Measurements from ENCODE around the gene ZNF532. TPM values are rescaled to one million over a fixed set of nuclear protein-coding genes. Genes with fewer than 3 reads are reported as not detected.

ZNF532 gene
- total RNA-seq, 4 donors from 2014 or later: 98.7 to 125 (median 113) TPM

- no peaks in the 10 kb centered on the region for H3K9me3 ChIP-seq
- H3K4me1 ChIP-seq: peaks cover 0 to 24% (median 2%) of the 10 kb centered on the region in 4 donors
- H3K27me3 ChIP-seq: no peaks in the 10 kb centered on the region
- no peak overlapping the region for H3K4me3 ChIP-seq
- peak in 1 of 2 donors; percentile 54 for DNase-seq (ENCODE audit: low spot score in 2 of 2)
- 75 to 94% methylated on average over 4 of the region's 4 CpGs for WGBS, 2 donors
- H3K27ac ChIP-seq: no peak overlapping the region
- no peak for TF ChIP-seq POLR2A (IDR thresholded peaks at IDR 0.05)
- TF ChIP-seq, protein P1, sequence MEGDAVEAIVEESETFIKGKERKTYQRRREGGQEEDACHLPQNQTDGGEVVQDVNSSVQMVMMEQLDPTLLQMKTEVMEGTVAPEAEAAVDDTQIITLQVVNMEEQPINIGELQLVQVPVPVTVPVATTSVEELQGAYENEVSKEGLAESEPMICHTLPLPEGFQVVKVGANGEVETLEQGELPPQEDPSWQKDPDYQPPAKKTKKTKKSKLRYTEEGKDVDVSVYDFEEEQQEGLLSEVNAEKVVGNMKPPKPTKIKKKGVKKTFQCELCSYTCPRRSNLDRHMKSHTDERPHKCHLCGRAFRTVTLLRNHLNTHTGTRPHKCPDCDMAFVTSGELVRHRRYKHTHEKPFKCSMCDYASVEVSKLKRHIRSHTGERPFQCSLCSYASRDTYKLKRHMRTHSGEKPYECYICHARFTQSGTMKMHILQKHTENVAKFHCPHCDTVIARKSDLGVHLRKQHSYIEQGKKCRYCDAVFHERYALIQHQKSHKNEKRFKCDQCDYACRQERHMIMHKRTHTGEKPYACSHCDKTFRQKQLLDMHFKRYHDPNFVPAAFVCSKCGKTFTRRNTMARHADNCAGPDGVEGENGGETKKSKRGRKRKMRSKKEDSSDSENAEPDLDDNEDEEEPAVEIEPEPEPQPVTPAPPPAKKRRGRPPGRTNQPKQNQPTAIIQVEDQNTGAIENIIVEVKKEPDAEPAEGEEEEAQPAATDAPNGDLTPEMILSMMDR (IDR thresholded peaks at IDR 0.05): no peak
- TF ChIP-seq EP300 (IDR thresholded peaks at IDR 0.05): no peak
- H3K36me3 ChIP-seq: peaks cover 0 to 43% (median 0%) of the 10 kb centered on the region in 3 donors
Measured at GRCh38 chr18:58955738-58956137, 91.1 kb downstream of the ZNF532 start.

- 85 to 90% methylated on average over 3 of the region's 3 CpGs for WGBS, 2 donors
- H3K4me1 ChIP-seq: peaks cover 0 to 9% (median 2%) of the 10 kb centered on the region in 4 donors
- TF ChIP-seq, protein P1 (IDR thresholded peaks at IDR 0.05): no peak
- TF ChIP-seq POLR2A (IDR thresholded peaks at IDR 0.05): no peak
- no peak for DNase-seq (ENCODE audit: low spot score in 2 of 2)
- H3K27me3 ChIP-seq: no peaks in the 10 kb centered on the region
- H3K36me3 ChIP-seq: peaks cover 0 to 64% (median 0%) of the 10 kb centered on the region in 3 donors
- H3K9me3 ChIP-seq: no peaks in the 10 kb centered on the region
- H3K4me3 ChIP-seq: no peak overlapping the region
- no peak overlapping the region for H3K27ac ChIP-seq
Measured at GRCh38 chr18:58958628-58959027, 94.0 kb downstream of the ZNF532 start.

GRCh38 chr18:58960508-58960907 lies 95.8 kb downstream of the ZNF532 start:
- H3K27ac ChIP-seq: no peak overlapping the region
- TF ChIP-seq, protein P1 (IDR thresholded peaks at IDR 0.05): no peak
- TF ChIP-seq EP300 (IDR thresholded peaks at IDR 0.05) (no peak), POLR2A (IDR thresholded peaks at IDR 0.05) (no peak)
- peaks cover 0 to 53% (median 0%) of the 10 kb centered on the region in 3 donors for H3K36me3 ChIP-seq
- no peak for DNase-seq (ENCODE audit: low spot score in 2 of 2)
- no peak overlapping the region for H3K4me3 ChIP-seq
- H3K27me3 ChIP-seq: no peaks in the 10 kb centered on the region
- H3K9me3 ChIP-seq: no peaks in the 10 kb centered on the region
- peaks cover 0 to 16% (median 8%) of the 10 kb centered on the region in 4 donors for H3K4me1 ChIP-seq
- 96% methylated on average over 1 of the region's 1 CpG for WGBS, 2 donors

GRCh38 chr18:58960946-58961722 lies 96.5 kb downstream of the ZNF532 start:
- peaks cover 0 to 49% (median 0%) of the 10 kb centered on the region in 3 donors for H3K36me3 ChIP-seq
- no peaks in the 10 kb centered on the region for H3K9me3 ChIP-seq

DNA sequence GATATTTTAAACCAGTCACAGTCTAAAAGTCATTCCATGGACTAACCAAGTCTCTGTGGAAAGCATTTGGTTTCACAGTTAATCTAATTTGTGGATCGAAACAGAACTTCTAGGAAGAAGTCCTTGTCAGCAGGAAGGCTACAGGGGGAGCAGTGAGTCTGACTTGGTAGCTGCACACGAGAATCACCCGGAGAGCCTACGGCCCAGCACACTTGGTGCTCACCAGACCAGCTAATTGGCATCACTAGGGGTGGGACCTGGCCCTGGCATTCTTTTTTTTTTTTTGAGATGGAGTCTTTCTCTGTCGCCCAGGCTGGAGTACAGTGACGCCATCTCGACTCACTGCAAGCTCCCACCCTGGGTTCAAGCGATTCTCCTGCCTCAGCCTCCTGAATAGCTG lies 97.7 kb downstream of the ZNF532 start:
- H3K27ac ChIP-seq: no peak overlapping the region
- TF ChIP-seq EP300 (IDR thresholded peaks at IDR 0.05): no peak
- TF ChIP-seq POLR2A (IDR thresholded peaks at IDR 0.05): no peak
- TF ChIP-seq, protein P1 (IDR thresholded peaks at IDR 0.05): no peak
- DNase-seq (ENCODE audit: low spot score in 2 of 2): no peak
- H3K4me1 ChIP-seq: peaks cover 0 to 35% (median 10%) of the 10 kb centered on the region in 4 donors
- peaks cover 0 to 48% (median 0%) of the 10 kb centered on the region in 3 donors for H3K36me3 ChIP-seq
- H3K27me3 ChIP-seq: no peaks in the 10 kb centered on the region
- no peak overlapping the region for H3K4me3 ChIP-seq
- 89 to 94% methylated on average over 8 of the region's 8 CpGs for WGBS, 2 donors
- no peaks in the 10 kb centered on the region for H3K9me3 ChIP-seq

More at GRCh38 chr18:58960946-58961722, 96.5 kb downstream of the ZNF532 start:
- Histone ChIP-seq H3K27ac (no peak overlapping the region), H3K4me1 (peaks cover 0 to 23% (median 10%) of the 10 kb centered on the region in 4 donors), H3K4me3 (no peak overlapping the region), H3K27me3 (no peaks in the 10 kb centered on the region)
- DNase-seq (ENCODE audit: low spot score in 2 of 2): no peak
- TF ChIP-seq, protein P1 (IDR thresholded peaks at IDR 0.05): no peak
- no peak for TF ChIP-seq EP300 (IDR thresholded peaks at IDR 0.05)
- TF ChIP-seq POLR2A (IDR thresholded peaks at IDR 0.05): no peak
- 90 to 92% methylated on average over 14 of the region's 14 CpGs for WGBS, 2 donors

All from tibial nerve (tissue), 4 donors.